Common myeloid progenitor, CD34-positive (primary cell): ENCODE results near the gene PGLYRP4.

Experiments
- CTCF ChIA-PET: fragments of 350-600 bp; sonication (Branson Sonifier 250); formaldehyde crosslinking; loops from one replicate; lab custom pipeline; 2021; ENCODE audit warnings: antibody characterized with exemption; lab: Charles Lee
- POLR2A ChIA-PET: fragments of 350-600 bp; sonication (Branson Sonifier 250); formaldehyde crosslinking; loops from one replicate; lab custom pipeline; 2021; ENCODE audit warnings: antibody characterized with exemption; lab: Charles Lee
- DNase-seq, 3 donors: peaks; one replicate each; pipeline versions ENCODE4 v3.0.0 to v3.0.0-alpha.2; 2013
- H3K27ac ChIP-seq, 2 experiments: 1 replicate in 1 of 2; 2 replicates in 1 of 2; pipeline ENCODE4 v1.7.0; 2013; ENCODE audit warnings: inconsistent platforms in 2 of 2, low read length in 2 of 2, mild to moderate bottlenecking in 2 of 2, low read depth in 1 of 2, moderate library complexity in 1 of 2; ENCODE audit not compliant: severe bottlenecking in 2 of 2, insufficient read depth in 1 of 2, poor library complexity in 1 of 2
- H3K27me3 ChIP-seq, 5 experiments: replicated peaks in 2 of 5; 1 replicate in 3 of 5; 2 replicates in 2 of 5; pipeline versions ENCODE4 v1.6.1 to v1.7.0; 2013; ENCODE audit warnings: low read length in 4 of 5, mild to moderate bottlenecking in 2 of 5, moderate library complexity in 2 of 5, inconsistent platforms in 1 of 5; ENCODE audit not compliant: insufficient read depth in 5 of 5, control insufficient read depth in 4 of 5
- H3K36me3 ChIP-seq, 4 experiments: 1 replicate in 2 of 4; 2 replicates in 2 of 4; pipeline versions ENCODE4 v1.6.1 to v1.7.0; 2013; ENCODE audit warnings: low read length in 3 of 4, control low read depth in 1 of 4, mild to moderate bottlenecking in 1 of 4; ENCODE audit not compliant: control insufficient read depth in 4 of 4, insufficient read depth in 4 of 4
- H3K4me1 ChIP-seq, 4 experiments: 1 replicate in 3 of 4; 2 replicates in 1 of 4; pipeline versions ENCODE4 v1.6.1 to v1.7.1; 2013; ENCODE audit warnings: low read length in 3 of 4, mild to moderate bottlenecking in 3 of 4, control low read depth in 1 of 4, inconsistent platforms in 1 of 4, moderate library complexity in 1 of 4; ENCODE audit not compliant: control insufficient read depth in 4 of 4, insufficient read depth in 4 of 4; ENCODE audit errors: control extremely low read depth in 1 of 4
- H3K4me3 ChIP-seq, 7 experiments: 1 replicate in 4 of 7; 2 replicates in 3 of 7; pipeline versions ENCODE4 v1.5.1 to v1.7.0; 2013; ENCODE audit warnings: mild to moderate bottlenecking in 7 of 7, low read length in 6 of 7, moderate library complexity in 6 of 7, inconsistent platforms in 2 of 7, low read depth in 2 of 7, control low read depth in 1 of 7; ENCODE audit not compliant: insufficient read depth in 4 of 7, control insufficient read depth in 1 of 7; ENCODE audit errors: extremely low read depth in 1 of 7
- H3K9me3 ChIP-seq, 5 experiments: 1 replicate in 4 of 5; 2 replicates in 1 of 5; pipeline versions ENCODE4 v1.6.1 to v1.7.1; 2013; ENCODE audit warnings: low read length in 4 of 5, mild to moderate bottlenecking in 2 of 5, inconsistent platforms in 1 of 5, low read depth in 1 of 5, moderate library complexity in 1 of 5; ENCODE audit not compliant: control insufficient read depth in 4 of 5, insufficient read depth in 2 of 5; ENCODE audit errors: control extremely low read depth in 1 of 5
- WGBS: methylation state at CpG from one replicate; pipeline ENCODE4 v1.1.5; 2013; ENCODE audit not compliant: insufficient coverage; 5-methylcytosine and 5-hydroxymethylcytosine counted together

The PGLYRP4 gene

DNA sequence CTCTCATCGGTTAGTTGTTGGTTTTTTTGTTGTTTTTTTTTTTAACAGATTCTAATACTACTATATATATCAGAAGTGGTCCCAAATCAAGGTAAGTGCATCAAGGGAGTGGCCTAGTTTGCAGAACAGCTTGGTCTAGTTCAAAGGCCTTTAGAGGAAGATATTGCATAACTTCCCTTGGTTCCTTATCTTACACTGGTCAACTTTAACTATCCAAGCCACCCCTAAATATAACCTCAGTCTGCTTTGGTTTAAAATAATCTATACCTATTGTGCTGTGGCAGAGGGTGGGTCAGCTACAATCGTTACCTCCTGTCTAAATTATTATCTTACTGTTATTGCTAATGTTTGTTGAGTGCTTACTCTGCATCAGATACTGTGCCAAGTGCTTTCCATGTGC is 19.9 kb upstream of the PGLYRP4 start:
- ChIA-PET CTCF (interaction anchor here (6.0 kb wide), 1 partner anchor 16 kb away, joined by 27 read pairs; no protein-coding TSS in a partner anchor), POLR2A (no interaction called here)
- Histone ChIP-seq H3K4me1 (peaks cover 0 to 10% (median 2%) of the 10 kb centered on the region in 4 experiments), H3K36me3 (no peaks in the 10 kb centered on the region), H3K27me3 (no peaks in the 10 kb centered on the region), H3K9me3 (no peaks in the 10 kb centered on the region), H3K27ac (no peak overlapping the region), H3K4me3 (no peak overlapping the region)
- WGBS: no CpG with 5 or more reads among the region's 2 CpGs
- DNase-seq: no peak

DNA sequence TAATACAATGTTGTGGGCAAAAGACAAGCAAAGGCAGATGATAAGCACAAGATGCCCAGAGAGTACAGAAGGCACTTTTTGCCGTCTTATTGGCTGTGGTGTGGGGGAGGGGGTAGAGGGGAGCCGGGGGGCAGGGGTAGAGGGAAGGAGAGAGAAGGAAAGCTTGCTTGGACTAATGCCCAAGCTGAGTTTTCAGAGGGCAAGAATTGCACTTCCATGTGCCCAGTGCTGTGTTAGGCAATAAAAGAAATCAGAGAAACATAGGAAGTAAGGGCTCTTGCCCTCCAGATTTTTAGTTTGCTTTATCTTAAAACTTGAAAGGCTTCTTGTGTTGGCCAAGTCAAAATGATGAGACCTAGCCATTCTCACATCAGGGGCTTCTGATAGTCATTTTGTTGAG is 18.4 kb upstream of the PGLYRP4 start:
- no peaks in the 10 kb centered on the region for H3K9me3 ChIP-seq
- no peaks in the 10 kb centered on the region for H3K36me3 ChIP-seq
- H3K4me1 ChIP-seq: peaks cover 0 to 10% (median 2%) of the 10 kb centered on the region in 4 experiments
- ChIA-PET CTCF (interaction anchor here (6.0 kb wide), 1 partner anchor 14 kb away, joined by 27 read pairs; no protein-coding TSS in a partner anchor), POLR2A (no interaction called here)
- WGBS: no CpG with 5 or more reads among the region's 2 CpGs
- H3K27me3 ChIP-seq: no peaks in the 10 kb centered on the region
- no peak overlapping the region for H3K27ac ChIP-seq
- no peak overlapping the region for H3K4me3 ChIP-seq
- no peak for DNase-seq

DNA sequence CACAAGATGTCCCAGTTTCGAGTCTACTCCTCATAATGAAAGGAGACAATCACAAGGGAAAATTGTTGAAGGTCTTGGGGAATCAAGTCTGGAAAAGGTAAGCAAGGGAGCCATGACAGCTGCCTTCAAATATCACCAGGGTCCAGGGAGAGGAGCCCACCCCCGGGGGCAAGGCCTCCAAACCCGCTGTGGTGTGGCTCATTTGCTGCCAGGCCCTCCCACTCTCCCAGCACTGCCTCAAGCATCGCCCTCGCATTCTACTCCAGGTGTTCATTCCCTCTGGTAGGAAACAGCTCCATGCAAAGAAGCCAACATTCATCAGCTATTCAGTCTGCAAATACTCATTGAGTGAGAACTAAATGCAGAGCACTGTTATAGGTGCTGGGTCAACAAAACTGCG is 17.6 kb upstream of the PGLYRP4 start:
- DNase-seq: no peak
- Histone ChIP-seq H3K9me3 (no peaks in the 10 kb centered on the region), H3K4me1 (peaks cover 0 to 10% (median 2%) of the 10 kb centered on the region in 4 experiments), H3K27me3 (no peaks in the 10 kb centered on the region), H3K27ac (no peak overlapping the region), H3K4me3 (no peak overlapping the region), H3K36me3 (no peaks in the 10 kb centered on the region)
- WGBS: 95% methylated on average over 5 of the region's 6 CpGs
- ChIA-PET POLR2A (no interaction called here), CTCF (interaction anchor here (0.6 to 6.0 kb wide), 2 partner anchors 13 to 87 kb away, joined by 4 to 27 read pairs; no protein-coding TSS in a partner anchor)

DNA sequence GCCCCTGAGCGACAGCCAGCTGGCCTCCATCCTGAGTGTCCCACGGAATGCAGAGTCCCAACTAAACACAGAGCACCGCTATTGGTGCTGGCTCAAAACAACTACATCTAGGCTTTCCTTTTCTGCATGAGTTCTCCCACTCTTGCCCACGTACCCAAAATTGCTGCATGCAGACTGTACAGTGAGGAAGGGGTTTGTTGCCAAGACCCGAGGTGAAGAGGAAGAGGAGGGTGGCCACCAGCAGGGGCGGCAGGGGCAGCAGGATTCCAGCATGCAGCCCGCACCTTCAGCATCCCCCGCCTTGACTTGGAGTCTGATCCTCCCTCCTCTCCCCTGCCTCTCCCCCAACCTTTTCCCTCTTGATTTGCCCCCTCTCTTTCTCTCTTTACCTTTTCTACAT is 17.1 kb upstream of the PGLYRP4 start:
- Histone ChIP-seq H3K27ac (no peak overlapping the region), H3K36me3 (no peaks in the 10 kb centered on the region), H3K27me3 (no peaks in the 10 kb centered on the region), H3K9me3 (no peaks in the 10 kb centered on the region), H3K4me1 (peaks cover 0 to 10% (median 2%) of the 10 kb centered on the region in 4 experiments), H3K4me3 (no peak overlapping the region)
- POLR2A ChIA-PET: no interaction called here
- 89% methylated on average over 5 of the region's 8 CpGs for WGBS
- CTCF ChIA-PET: interaction anchor here (0.6 to 6.0 kb wide), 3 partner anchors 10 to 87 kb away, joined by 4 to 27 read pairs (median 6); no protein-coding TSS in a partner anchor
- DNase-seq: no peak

DNA sequence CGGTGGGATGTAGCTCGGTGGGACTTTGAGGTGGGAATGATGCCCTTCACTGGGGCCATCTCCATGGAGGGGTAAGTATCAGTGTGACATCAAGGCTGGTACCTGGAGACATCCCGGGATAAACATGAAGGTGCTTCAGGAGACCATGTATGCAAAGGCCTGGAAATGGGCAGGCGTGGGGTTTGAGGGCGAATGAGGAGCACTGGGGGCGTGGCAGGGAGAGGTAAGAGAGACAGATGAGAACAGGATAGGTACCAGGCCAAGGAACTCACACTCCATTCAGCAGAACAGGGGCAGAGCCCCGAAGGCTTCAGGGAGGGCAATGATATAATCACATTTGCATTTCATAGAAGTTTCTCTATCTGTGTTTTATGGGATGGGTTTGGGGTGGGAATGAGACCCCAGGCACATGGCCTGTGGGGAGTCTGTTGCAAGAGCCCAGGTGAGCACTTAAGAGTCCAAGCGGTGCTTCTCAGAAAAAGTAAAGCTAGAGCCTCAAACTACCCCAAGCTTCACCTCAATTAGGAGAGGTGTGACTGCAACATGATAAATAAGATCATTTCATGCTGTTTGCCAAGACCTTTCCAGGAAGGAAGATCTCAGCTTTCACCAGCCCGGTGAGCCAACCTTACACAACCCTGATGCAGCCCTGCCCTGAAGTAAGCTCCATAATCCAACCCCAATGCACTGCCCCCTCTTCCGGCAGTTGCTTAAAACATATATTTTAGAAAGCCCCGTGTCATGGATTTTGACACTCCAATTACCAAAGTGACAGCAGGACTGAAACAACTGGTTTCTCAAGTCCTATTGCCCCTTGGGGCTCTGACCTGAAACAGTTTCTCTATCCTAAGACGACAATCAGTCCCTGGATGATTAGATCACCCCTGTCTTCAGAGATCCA is 16.4 kb upstream of the PGLYRP4 start:
- CTCF ChIA-PET: interaction anchor here (2.0 to 6.0 kb wide), 2 partner anchors 10 to 12 kb away, joined by 6 to 27 read pairs; no protein-coding TSS in a partner anchor
- POLR2A ChIA-PET: no interaction called here

DNA sequence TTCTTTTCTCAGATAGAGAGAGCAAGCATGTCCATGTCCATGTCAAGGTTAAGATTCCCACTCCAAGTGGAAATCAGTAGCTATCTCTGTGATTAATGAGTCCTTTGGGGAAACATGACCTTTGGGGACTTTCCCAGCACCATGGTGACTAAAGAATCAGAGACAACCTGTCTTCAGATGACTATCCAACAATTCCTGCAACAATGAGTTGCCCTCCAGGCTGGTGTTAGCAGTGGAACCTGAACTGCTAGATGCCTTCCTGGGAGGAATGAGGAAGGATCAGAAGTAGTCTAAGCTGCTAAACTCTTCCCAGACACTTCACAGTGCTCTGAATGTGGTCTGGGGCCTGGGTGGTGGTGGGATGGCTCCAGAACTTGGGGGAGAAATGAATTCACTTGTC is 15.5 kb upstream of the PGLYRP4 start:
- no peak for DNase-seq
- peaks cover 0 to 21% (median 4%) of the 10 kb centered on the region in 4 experiments for H3K4me1 ChIP-seq
- no peak overlapping the region for H3K4me3 ChIP-seq
- no peaks in the 10 kb centered on the region for H3K9me3 ChIP-seq
- no peak overlapping the region for H3K27ac ChIP-seq
- ChIA-PET CTCF (interaction anchor here (2.0 to 6.0 kb wide), 2 partner anchors 9 to 11 kb away, joined by 6 to 27 read pairs; no protein-coding TSS in a partner anchor), POLR2A (no interaction called here)
- no peaks in the 10 kb centered on the region for H3K36me3 ChIP-seq
- H3K27me3 ChIP-seq: no peaks in the 10 kb centered on the region

More for the DNA sequence above, 16.4 kb upstream of the PGLYRP4 start:
- no peak for DNase-seq
- H3K4me3 ChIP-seq: peak overlapping the region in 1 of 7 experiments; percentile 36
- no peaks in the 10 kb centered on the region for H3K27me3 ChIP-seq
- no peaks in the 10 kb centered on the region for H3K9me3 ChIP-seq
- H3K4me1 ChIP-seq: peaks cover 0 to 16% (median 3%) of the 10 kb centered on the region in 4 experiments
- no peaks in the 10 kb centered on the region for H3K36me3 ChIP-seq
- H3K27ac ChIP-seq: no peak overlapping the region
- WGBS: 80% methylated on average over 7 of the region's 12 CpGs

DNA sequence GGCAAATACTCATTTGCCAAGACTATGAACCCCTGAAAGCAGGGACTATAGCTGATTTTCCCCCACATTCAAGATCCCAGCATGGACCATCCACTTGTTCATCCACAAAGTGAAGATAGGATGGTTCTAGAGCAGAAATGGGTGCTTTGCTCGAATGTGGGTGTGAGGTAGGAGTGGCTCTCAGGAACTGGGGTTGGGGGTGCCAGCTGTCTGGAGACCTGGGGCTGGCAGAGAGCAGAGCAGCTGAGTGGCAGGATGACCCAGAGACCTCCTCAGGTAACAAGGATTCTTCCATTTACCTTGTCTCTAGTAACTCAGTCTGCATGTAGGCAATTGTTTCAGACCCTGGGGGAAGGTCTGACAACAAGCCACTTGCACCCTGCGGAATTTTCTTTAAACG is 15.0 kb upstream of the PGLYRP4 start:
- Histone ChIP-seq H3K27ac (no peak overlapping the region), H3K4me3 (no peak overlapping the region), H3K9me3 (no peaks in the 10 kb centered on the region), H3K4me1 (peaks cover 0 to 23% (median 8%) of the 10 kb centered on the region in 4 experiments), H3K36me3 (no peaks in the 10 kb centered on the region), H3K27me3 (no peaks in the 10 kb centered on the region)
- 94% methylated on average over 3 of the region's 3 CpGs for WGBS
- DNase-seq: no peak
- ChIA-PET POLR2A (no interaction called here), CTCF (interaction anchor here (2.0 to 6.0 kb wide), 2 partner anchors 8 to 11 kb away, joined by 6 to 27 read pairs; no protein-coding TSS in a partner anchor)
